NCI-H1048 (cell line): ENCODE measurements around the gene DYNLRB2.

Experiments used
- DNase-seq: peaks from one replicate; lab custom pipeline; 2025; lab: John Stamatoyannopoulos, UW

Gene DYNLRB2

GRCh38 chr16:80540516-80541305, at the start of gene DYNLRB2:
DYNLRB2 (plus strand) TSS chr16:80540993; CDS start chr16:80541077, 84 bp downstream.
- no peak for DNase-seq

- DNase-seq: no peak
These were observed 40.5 kb upstream of the DYNLRB2 start for GRCh38 chr16:80500116-80500859.

- no peak for DNase-seq
These were observed 39.8 kb upstream of the DYNLRB2 start for GRCh38 chr16:80500961-80501525.

GRCh38 chr16:80503107-80503506, 37.7 kb upstream of the DYNLRB2 start:
- no peak for DNase-seq

GRCh38 chr16:80507538-80507937, 33.3 kb upstream of the DYNLRB2 start:
- no peak for DNase-seq

GRCh38 chr16:80509872-80510271, 30.9 kb upstream of the DYNLRB2 start:
- no peak for DNase-seq

GRCh38 chr16:80511824-80512592, 28.8 kb upstream of the DYNLRB2 start:
- DNase-seq: no peak

- no peak for DNase-seq
These were observed 28.3 kb upstream of the DYNLRB2 start for GRCh38 chr16:80512593-80512853.

- DNase-seq: no peak
These were observed 25.4 kb upstream of the DYNLRB2 start for GRCh38 chr16:80515374-80515773.

GRCh38 chr16:80517846-80518245, 22.9 kb upstream of the DYNLRB2 start:
- DNase-seq: no peak

- DNase-seq: no peak
These were observed 22.4 kb upstream of the DYNLRB2 start for GRCh38 chr16:80518436-80518835.

GRCh38 chr16:80519189-80519588, 21.6 kb upstream of the DYNLRB2 start:
- DNase-seq: no peak

- no peak for DNase-seq
These were observed 15.4 kb upstream of the DYNLRB2 start for GRCh38 chr16:80525420-80525819.

GRCh38 chr16:80526418-80527061, 14.3 kb upstream of the DYNLRB2 start:
- no peak for DNase-seq

- DNase-seq: no peak
These were observed 13.5 kb upstream of the DYNLRB2 start for GRCh38 chr16:80527297-80527696.

- DNase-seq: no peak
These were observed 10.3 kb upstream of the DYNLRB2 start for GRCh38 chr16:80530479-80530878.

GRCh38 chr16:80536238-80536637, 4.6 kb upstream of the DYNLRB2 start:
- DNase-seq: no peak

- no peak for DNase-seq
These were observed 507 bp downstream of the DYNLRB2 start for GRCh38 chr16:80541306-80541694.

- no peak for DNase-seq
These were observed 2.4 kb downstream of the DYNLRB2 start for GRCh38 chr16:80543162-80543561.

GRCh38 chr16:80544326-80544725, 3.5 kb downstream of the DYNLRB2 start:
- DNase-seq: no peak

- no peak for DNase-seq
These were observed 5.5 kb downstream of the DYNLRB2 start for GRCh38 chr16:80546249-80546648.

- DNase-seq: no peak
These were observed 6.4 kb downstream of the DYNLRB2 start for GRCh38 chr16:80547145-80547544.
